ENCODE results near the gene NCS1.

- TF ChIP-seq CTCF (conservative IDR thresholded peaks at IDR 0.05 in 1 of 2, IDR thresholded peaks at IDR 0.05 in 1 of 2; ENCODE audit: extremely low read depth in 1 of 2, insufficient read depth in 1 of 2, low read depth in 1 of 2, low read length in 2 of 2) (no peak), EZH2 (IDR thresholded peaks at IDR 0.05; ENCODE audit: borderline replicate concordance, low read length) (no peak)
These were observed 32.1 kb downstream of the NCS1 start for GRCh38 chr9:130204341-130204740.

Data from mammary epithelial cell (primary cell).